Measurements from ENCODE around the gene NCR2. TPM values are rescaled to one million over a fixed set of nuclear protein-coding genes. Genes with fewer than 3 reads are reported as not detected.
A peak's percentile ranks its signal among the peaks of the same experiment; 100 is the strongest.

The NCR2 gene
- total RNA-seq, 2 donors from 2014 or later, result not detected

DNA sequence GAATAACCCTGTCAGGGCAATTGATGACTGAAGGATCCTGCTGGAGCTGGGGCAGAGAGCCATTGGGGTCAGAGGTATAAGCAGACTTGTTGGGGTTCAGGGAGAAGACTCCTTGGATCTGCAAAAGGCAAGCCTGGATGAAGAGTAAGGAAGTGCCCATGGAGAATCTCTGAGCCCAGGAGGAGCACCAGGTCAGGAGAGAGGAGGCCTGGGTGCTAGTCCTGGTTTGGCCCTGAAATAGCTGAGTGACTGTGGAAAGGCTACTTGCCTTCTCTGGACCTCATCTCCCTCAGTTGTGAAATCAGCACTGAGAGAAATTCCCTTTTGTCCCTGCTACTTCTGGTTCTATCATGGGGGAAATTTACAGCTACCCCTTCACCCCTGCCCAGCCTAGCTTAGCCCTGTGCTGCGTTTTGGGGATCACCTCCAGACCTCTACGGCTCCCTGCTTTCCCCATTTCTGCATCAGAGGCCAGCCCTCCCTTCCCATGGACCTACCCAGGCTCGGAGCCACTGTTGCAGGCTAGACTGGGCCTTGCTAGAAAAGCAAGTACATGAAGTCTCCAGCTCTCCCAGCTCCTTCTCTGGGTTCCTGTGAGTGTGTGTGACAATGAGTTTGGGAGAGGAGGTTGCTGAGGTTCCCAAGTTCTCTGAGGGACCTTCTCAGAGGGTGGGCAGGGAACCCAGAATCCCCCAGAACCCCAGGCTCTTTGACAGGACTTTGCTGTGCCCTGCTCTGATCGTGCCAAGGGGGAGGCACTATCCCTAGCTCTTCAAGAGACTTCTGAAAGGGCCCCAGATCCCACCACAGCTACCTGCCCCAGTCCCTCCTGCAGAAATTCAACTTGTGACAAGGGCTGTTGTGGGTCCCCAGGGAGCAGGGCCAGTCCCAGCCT lies 2.3 kb upstream of the NCR2 start:
- H3K9ac ChIP-seq (ENCODE audit: extremely low read depth, low read length, poor library complexity, severe bottlenecking), result no peak overlapping the region
- H3K27me3 ChIP-seq (ENCODE audit: control insufficient read depth, insufficient read depth, low read length, poor library complexity, severe bottlenecking), result peaks cover under 1% of the 10 kb centered on the region
- no peaks in the 10 kb centered on the region for H3K9me3 ChIP-seq (ENCODE audit: control insufficient read depth, low read length)
- H3K27me3 Mint-ChIP-seq (ENCODE audit: insufficient read depth), result peaks cover 6% of the 10 kb centered on the region
- no peak overlapping the region for H3K27ac ChIP-seq (ENCODE audit: low read depth, low read length)
- no peak overlapping the region for H3K4me3 ChIP-seq (ENCODE audit: low read length)
- no peaks in the 10 kb centered on the region for H3K9me3 Mint-ChIP-seq
- 85 to 100% methylated on average over 2 to 4 of the region's 4 CpGs for WGBS, 2 experiments (ENCODE audit: insufficient coverage in 1 of 2, insufficient read length in 1 of 2)
- H3K4me1 ChIP-seq (ENCODE audit: control insufficient read depth, insufficient read depth, low read length), result no peaks in the 10 kb centered on the region
- H3K27ac Mint-ChIP-seq, result no peak overlapping the region
- no peaks in the 10 kb centered on the region for H3K4me1 Mint-ChIP-seq
- TF ChIP-seq, protein P1, sequence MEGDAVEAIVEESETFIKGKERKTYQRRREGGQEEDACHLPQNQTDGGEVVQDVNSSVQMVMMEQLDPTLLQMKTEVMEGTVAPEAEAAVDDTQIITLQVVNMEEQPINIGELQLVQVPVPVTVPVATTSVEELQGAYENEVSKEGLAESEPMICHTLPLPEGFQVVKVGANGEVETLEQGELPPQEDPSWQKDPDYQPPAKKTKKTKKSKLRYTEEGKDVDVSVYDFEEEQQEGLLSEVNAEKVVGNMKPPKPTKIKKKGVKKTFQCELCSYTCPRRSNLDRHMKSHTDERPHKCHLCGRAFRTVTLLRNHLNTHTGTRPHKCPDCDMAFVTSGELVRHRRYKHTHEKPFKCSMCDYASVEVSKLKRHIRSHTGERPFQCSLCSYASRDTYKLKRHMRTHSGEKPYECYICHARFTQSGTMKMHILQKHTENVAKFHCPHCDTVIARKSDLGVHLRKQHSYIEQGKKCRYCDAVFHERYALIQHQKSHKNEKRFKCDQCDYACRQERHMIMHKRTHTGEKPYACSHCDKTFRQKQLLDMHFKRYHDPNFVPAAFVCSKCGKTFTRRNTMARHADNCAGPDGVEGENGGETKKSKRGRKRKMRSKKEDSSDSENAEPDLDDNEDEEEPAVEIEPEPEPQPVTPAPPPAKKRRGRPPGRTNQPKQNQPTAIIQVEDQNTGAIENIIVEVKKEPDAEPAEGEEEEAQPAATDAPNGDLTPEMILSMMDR (conservative IDR thresholded peaks at IDR 0.05), result no peak
- H3K4me3 Mint-ChIP-seq, result no peak overlapping the region
- DNase-seq, result no peak
- no peaks in the 10 kb centered on the region for H3K36me3 Mint-ChIP-seq (ENCODE audit: low read depth)
- no peaks in the 10 kb centered on the region for H3K36me3 ChIP-seq (ENCODE audit: control insufficient read depth, insufficient read depth, low read length)

DNA sequence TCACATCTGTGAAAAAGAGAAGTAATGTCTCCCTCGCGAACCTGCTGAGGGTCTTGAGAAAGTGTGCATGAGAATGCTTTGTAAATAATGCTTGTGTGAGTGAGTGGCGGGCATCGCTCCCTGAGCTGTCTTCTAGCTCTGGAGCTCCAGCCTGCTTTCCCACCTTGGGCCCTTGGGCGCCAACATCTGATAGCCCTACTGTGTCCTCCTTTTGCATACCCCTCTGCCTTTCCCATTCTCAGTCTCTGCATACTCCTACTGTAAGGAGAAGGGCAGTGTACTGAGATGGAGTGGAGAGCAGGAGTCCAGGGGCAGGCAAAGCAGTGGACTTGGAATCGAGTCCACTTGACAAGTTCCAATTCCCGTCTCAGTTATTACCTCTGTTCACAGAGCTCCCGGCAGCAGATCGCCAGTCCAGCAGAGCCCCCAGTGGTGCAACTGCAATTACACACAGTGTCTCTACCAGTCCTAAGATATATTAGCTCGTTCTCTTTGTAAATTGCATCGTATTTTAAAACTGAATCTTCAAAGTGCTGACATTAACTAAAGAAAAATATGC lies 847 bp upstream of the NCR2 start:
- H3K27ac Mint-ChIP-seq, result no peak overlapping the region
- WGBS, 2 experiments (ENCODE audit: insufficient coverage in 1 of 2, insufficient read length in 1 of 2), result 91 to 100% methylated on average over 2 to 11 of the region's 11 CpGs
- Histone ChIP-seq H3K9ac (ENCODE audit: extremely low read depth, low read length, poor library complexity, severe bottlenecking) (no peak overlapping the region), H3K4me3 (ENCODE audit: low read length) (no peak overlapping the region), H3K27ac (ENCODE audit: low read depth, low read length) (no peak overlapping the region), H3K36me3 (ENCODE audit: control insufficient read depth, insufficient read depth, low read length) (no peaks in the 10 kb centered on the region), H3K27me3 (ENCODE audit: control insufficient read depth, insufficient read depth, low read length, poor library complexity, severe bottlenecking) (peaks cover 5% of the 10 kb centered on the region), H3K4me1 (ENCODE audit: control insufficient read depth, insufficient read depth, low read length) (no peaks in the 10 kb centered on the region), H3K9me3 (ENCODE audit: control insufficient read depth, low read length) (no peaks in the 10 kb centered on the region)
- H3K36me3 Mint-ChIP-seq (ENCODE audit: low read depth), result no peaks in the 10 kb centered on the region
- H3K4me3 Mint-ChIP-seq, result no peak overlapping the region
- DNase-seq, result no peak
- TF ChIP-seq, protein P1 (conservative IDR thresholded peaks at IDR 0.05), result peak; percentile 58
- H3K4me1 Mint-ChIP-seq, result no peaks in the 10 kb centered on the region
- H3K27me3 Mint-ChIP-seq (ENCODE audit: insufficient read depth), result peaks cover 1% of the 10 kb centered on the region
- H3K9me3 Mint-ChIP-seq, result no peaks in the 10 kb centered on the region

DNA sequence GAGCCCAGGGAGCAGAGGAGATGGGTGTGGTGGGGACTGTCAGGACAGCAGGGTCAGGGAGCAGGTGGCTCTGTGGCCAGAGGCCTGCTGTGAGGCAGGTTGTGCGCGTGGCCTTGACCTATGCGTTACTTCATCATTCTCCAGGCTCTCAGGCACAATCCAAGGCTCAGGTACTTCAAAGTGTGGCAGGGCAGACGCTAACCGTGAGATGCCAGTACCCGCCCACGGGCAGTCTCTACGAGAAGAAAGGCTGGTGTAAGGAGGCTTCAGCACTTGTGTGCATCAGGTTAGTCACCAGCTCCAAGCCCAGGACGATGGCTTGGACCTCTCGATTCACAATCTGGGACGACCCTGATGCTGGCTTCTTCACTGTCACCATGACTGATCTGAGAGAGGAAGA lies 535 bp downstream of the NCR2 start:
- Mint-ChIP-seq H3K27ac (no peak overlapping the region), H3K4me3 (no peak overlapping the region), H3K9me3 (no peaks in the 10 kb centered on the region), H3K4me1 (no peaks in the 10 kb centered on the region), H3K27me3 (ENCODE audit: insufficient read depth) (peaks cover 1% of the 10 kb centered on the region), H3K36me3 (ENCODE audit: low read depth) (no peaks in the 10 kb centered on the region)
- DNase-seq, result no peak
- H3K9me3 ChIP-seq (ENCODE audit: control insufficient read depth, low read length), result no peaks in the 10 kb centered on the region
- no peak overlapping the region for H3K9ac ChIP-seq (ENCODE audit: extremely low read depth, low read length, poor library complexity, severe bottlenecking)
- no peak overlapping the region for H3K27ac ChIP-seq (ENCODE audit: low read depth, low read length)
- 85 to 89% methylated on average over 11 of the region's 11 CpGs for WGBS, 2 experiments (ENCODE audit: insufficient coverage in 1 of 2, insufficient read length in 1 of 2)
- H3K27me3 ChIP-seq (ENCODE audit: control insufficient read depth, insufficient read depth, low read length, poor library complexity, severe bottlenecking), result peaks cover 5% of the 10 kb centered on the region
- TF ChIP-seq, protein P1 (conservative IDR thresholded peaks at IDR 0.05), result no peak
- no peaks in the 10 kb centered on the region for H3K36me3 ChIP-seq (ENCODE audit: control insufficient read depth, insufficient read depth, low read length)
- no peak overlapping the region for H3K4me3 ChIP-seq (ENCODE audit: low read length)
- no peaks in the 10 kb centered on the region for H3K4me1 ChIP-seq (ENCODE audit: control insufficient read depth, insufficient read depth, low read length)
